SK-N-SH treated with all-trans-retinoic acid at 6 μM for 48 hours (cell line): ENCODE measurements around the gene FREY1.
A peak's percentile ranks its signal among the peaks of the same experiment; 100 is the strongest.

Source experiments
- ATAC-seq: fragments of 200-7000 bp; cut with Tn5 transposase; 3 replicates; pipeline ENCODE4 v1.9.1; 2020; ENCODE audit warnings: mild to moderate bottlenecking, moderate library complexity
- ARNTL ChIP-seq: fragments of 450-650 bp; formaldehyde crosslinking; IDR thresholded peaks from 2 replicates; pipeline ENCODE4 v1.5.0; 2020; ENCODE audit warnings: low read depth, mild to moderate bottlenecking, moderate library complexity, borderline replicate concordance
- BACH2 ChIP-seq: fragments of 250-450 bp; sonication (Bioruptor Pico); IDR thresholded peaks from 2 replicates; pipeline ENCODE4 v1.9.0; 2021; ENCODE audit warnings: mild to moderate bottlenecking, borderline replicate concordance
- CREB5 ChIP-seq: fragments of 250-450 bp; sonication (Bioruptor Pico); IDR thresholded peaks from 2 replicates; pipeline ENCODE4 v1.5.1; 2020; ENCODE audit warnings: low read depth, mild to moderate bottlenecking, moderate library complexity
- CSDC2 ChIP-seq: fragments of 250-450 bp; sonication (Bioruptor Pico); IDR thresholded peaks from 2 replicates; pipeline ENCODE4 v1.5.0; 2020; ENCODE audit warnings: mild to moderate bottlenecking, moderate library complexity
- CSRNP3 ChIP-seq: fragments of 250-450 bp; sonication (Bioruptor Pico); IDR thresholded peaks from 2 replicates; pipeline ENCODE4 v1.5.1; 2021; ENCODE audit warnings: mild to moderate bottlenecking, moderate library complexity
- ESRRG ChIP-seq: fragments of 250-450 bp; sonication (Bioruptor Pico); IDR thresholded peaks from 2 replicates; pipeline ENCODE4 v1.6.1; 2021; ENCODE audit warnings: mild to moderate bottlenecking
- GLIS3 ChIP-seq: fragments of 250-450 bp; sonication (Bioruptor Pico); IDR thresholded peaks from 2 replicates; pipeline ENCODE4 v1.5.0; 2020; ENCODE audit warnings: mild to moderate bottlenecking, moderate library complexity
- ISL1 ChIP-seq: fragments of 250-450 bp; sonication (Bioruptor Pico); IDR thresholded peaks from 2 replicates; pipeline ENCODE4 v2.1.2; 2022; ENCODE audit warnings: mild to moderate bottlenecking, moderate library complexity
- OSR1 ChIP-seq: fragments of 250-450 bp; sonication (Bioruptor Pico); IDR thresholded peaks from 2 replicates; pipeline ENCODE4 v1.8.0; 2022; ENCODE audit warnings: moderate library complexity, mild to moderate bottlenecking, inconsistent platforms
- PATZ1 ChIP-seq: fragments of 250-450 bp; sonication (Bioruptor Pico); IDR thresholded peaks from 2 replicates; pipeline ENCODE4 v1.8.0; 2020; ENCODE audit warnings: mild to moderate bottlenecking, moderate library complexity, borderline replicate concordance
- POU6F1 ChIP-seq: fragments of 250-450 bp; sonication (Bioruptor Pico); IDR thresholded peaks from 2 replicates; pipeline ENCODE4 v1.8.0; 2021; ENCODE audit warnings: low read depth, mild to moderate bottlenecking, moderate library complexity, borderline replicate concordance
- PPARA ChIP-seq: fragments of 250-450 bp; sonication (Bioruptor Pico); IDR thresholded peaks from 2 replicates; pipeline ENCODE4 v1.5.0; 2020; ENCODE audit warnings: mild to moderate bottlenecking, borderline replicate concordance
- RARB ChIP-seq: fragments of 250-450 bp; sonication (Bioruptor Pico); IDR thresholded peaks from 2 replicates; pipeline ENCODE4 v1.8.0; 2021; ENCODE audit warnings: mild to moderate bottlenecking, moderate library complexity
- SNAI2 ChIP-seq: fragments of 250-450 bp; sonication (Bioruptor Pico); IDR thresholded peaks from 2 replicates; pipeline ENCODE4 v1.5.0; 2020; ENCODE audit warnings: mild to moderate bottlenecking, moderate library complexity
- ZC3H10 ChIP-seq: fragments of 250-450 bp; sonication (Bioruptor Pico); IDR thresholded peaks from 2 replicates; pipeline ENCODE4 v1.5.1; 2021; ENCODE audit warnings: mild to moderate bottlenecking, moderate library complexity
- ZFP3 ChIP-seq: fragments of 250-450 bp; sonication (Bioruptor Pico); IDR thresholded peaks from 2 replicates; pipeline ENCODE4 v1.5.0; 2020; ENCODE audit warnings: mild to moderate bottlenecking, moderate library complexity
- ZFP30 ChIP-seq: fragments of 450-650 bp; formaldehyde crosslinking; IDR thresholded peaks from 2 replicates; pipeline ENCODE4 v1.5.0; 2022; ENCODE audit warnings: mild to moderate bottlenecking, moderate library complexity
- ZNF565 ChIP-seq: fragments of 450-650 bp; formaldehyde crosslinking; conservative IDR thresholded peaks from 2 replicates; pipeline ENCODE4 v1.5.0; 2020; ENCODE audit warnings: low read depth, mild to moderate bottlenecking, moderate library complexity
- ZNF8 ChIP-seq: fragments of 450-650 bp; formaldehyde crosslinking; IDR thresholded peaks from 2 replicates; pipeline ENCODE4 v1.5.0; 2020; ENCODE audit warnings: mild to moderate bottlenecking, moderate library complexity
- TF ChIP-seq, protein P1 (sequence below): fragments of 250-450 bp; sonication (Bioruptor Pico); IDR thresholded peaks from 2 replicates; pipeline ENCODE4 v1.5.0; 2020; ENCODE audit warnings: mild to moderate bottlenecking, moderate library complexity

The FREY1 gene

GRCh38 chr11:45885274-45885920 lies 21.7 kb downstream of the FREY1 start, which contains the start of gene MAPK8IP1:
Gene MAPK8IP1, plus strand, starts transcription at chr11:45885651. Its CDS starts 170 bp downstream, at chr11:45885821.
- ATAC-seq = peak; percentile 52
- TF ChIP-seq ESRRG (CRISPR knock-in tag) (no peak), CSDC2 (CRISPR knock-in tag) (peak; percentile 27; the same call in 1 of the 2 replicates)

- ATAC-seq = no peak
- TF ChIP-seq PATZ1 (CRISPR knock-in tag) (no peak), CREB5 (CRISPR knock-in tag) (no peak), BACH2 (no peak), ZNF565 (CRISPR knock-in tag) (no peak), PPARA (no peak), ZNF8 (no peak), ZC3H10 (CRISPR knock-in tag) (no peak), ISL1 (CRISPR knock-in tag) (no peak), ARNTL (CRISPR knock-in tag) (no peak), GLIS3 (CRISPR knock-in tag) (no peak), SNAI2 (no peak), ESRRG (CRISPR knock-in tag) (no peak), OSR1 (CRISPR knock-in tag) (no peak), CSDC2 (CRISPR knock-in tag) (no peak), POU6F1 (CRISPR knock-in tag) (no peak), ZFP30 (no peak)
- TF ChIP-seq, protein P1, sequence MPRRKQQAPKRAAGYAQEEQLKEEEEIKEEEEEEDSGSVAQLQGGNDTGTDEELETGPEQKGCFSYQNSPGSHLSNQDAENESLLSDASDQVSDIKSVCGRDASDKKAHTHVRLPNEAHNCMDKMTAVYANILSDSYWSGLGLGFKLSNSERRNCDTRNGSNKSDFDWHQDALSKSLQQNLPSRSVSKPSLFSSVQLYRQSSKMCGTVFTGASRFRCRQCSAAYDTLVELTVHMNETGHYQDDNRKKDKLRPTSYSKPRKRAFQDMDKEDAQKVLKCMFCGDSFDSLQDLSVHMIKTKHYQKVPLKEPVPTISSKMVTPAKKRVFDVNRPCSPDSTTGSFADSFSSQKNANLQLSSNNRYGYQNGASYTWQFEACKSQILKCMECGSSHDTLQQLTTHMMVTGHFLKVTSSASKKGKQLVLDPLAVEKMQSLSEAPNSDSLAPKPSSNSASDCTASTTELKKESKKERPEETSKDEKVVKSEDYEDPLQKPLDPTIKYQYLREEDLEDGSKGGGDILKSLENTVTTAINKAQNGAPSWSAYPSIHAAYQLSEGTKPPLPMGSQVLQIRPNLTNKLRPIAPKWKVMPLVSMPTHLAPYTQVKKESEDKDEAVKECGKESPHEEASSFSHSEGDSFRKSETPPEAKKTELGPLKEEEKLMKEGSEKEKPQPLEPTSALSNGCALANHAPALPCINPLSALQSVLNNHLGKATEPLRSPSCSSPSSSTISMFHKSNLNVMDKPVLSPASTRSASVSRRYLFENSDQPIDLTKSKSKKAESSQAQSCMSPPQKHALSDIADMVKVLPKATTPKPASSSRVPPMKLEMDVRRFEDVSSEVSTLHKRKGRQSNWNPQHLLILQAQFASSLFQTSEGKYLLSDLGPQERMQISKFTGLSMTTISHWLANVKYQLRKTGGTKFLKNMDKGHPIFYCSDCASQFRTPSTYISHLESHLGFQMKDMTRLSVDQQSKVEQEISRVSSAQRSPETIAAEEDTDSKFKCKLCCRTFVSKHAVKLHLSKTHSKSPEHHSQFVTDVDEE (CRISPR knock-in tag) = no peak
Observed at GRCh38 chr11:45884596-45885185, 22.4 kb downstream of the FREY1 start.

GRCh38 chr11:45881708-45882368 lies 25.2 kb downstream of the FREY1 start:
- TF ChIP-seq ZFP3 (CRISPR knock-in tag) (no peak), RARB (CRISPR knock-in tag) (no peak), ZC3H10 (CRISPR knock-in tag) (no peak), CSRNP3 (CRISPR knock-in tag) (no peak), ESRRG (CRISPR knock-in tag) (no peak), ZNF8 (no peak), ZNF565 (CRISPR knock-in tag) (no peak), BACH2 (no peak)
- TF ChIP-seq, protein P1 (CRISPR knock-in tag) = no peak
- ATAC-seq = no peak
